ENCODE results near the gene NUP93. TPM values are rescaled to one million over a fixed set of nuclear protein-coding genes. Genes with fewer than 3 reads are reported as not detected.

The NUP93 gene
- total and polyA plus RNA-seq, 2 experiments from 2014 or later = 139 to 187 TPM

DNA sequence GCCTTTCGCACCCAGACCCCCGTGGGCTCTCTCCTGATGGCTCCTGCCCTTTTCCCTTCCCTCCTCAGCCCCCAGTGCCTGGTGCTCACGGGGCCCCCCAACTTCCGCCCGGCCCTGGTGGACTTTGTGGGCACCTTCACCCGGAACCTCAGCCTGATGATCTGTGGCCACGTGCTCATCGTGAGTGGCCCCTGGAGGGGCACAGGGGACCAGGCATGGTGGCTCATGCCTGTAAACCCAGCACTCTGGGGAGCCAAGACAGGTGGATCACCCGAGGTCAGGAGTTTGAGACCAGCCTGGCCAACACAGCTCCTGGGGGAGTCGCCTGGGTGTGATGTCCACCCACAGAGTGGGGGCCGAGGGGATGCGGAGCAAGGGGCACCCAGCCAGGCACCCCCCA lies 156.4 kb downstream of the NUP93 start:
- TF ChIP-seq ZNF331 (CRISPR knock-in tag; IDR thresholded peaks at IDR 0.05; ENCODE audit: low read depth) (no peak), STAT1 (IDR thresholded peaks at IDR 0.05; ENCODE audit: unreplicated experiment) (no peak), ZNF114 (CRISPR knock-in tag; IDR thresholded peaks at IDR 0.05) (no peak), NANOG (IDR thresholded peaks at IDR 0.05; ENCODE audit: borderline replicate concordance) (no peak), JUNB (IDR thresholded peaks at IDR 0.05; ENCODE audit: unreplicated experiment) (no peak), POLR2AphosphoS5 (IDR thresholded peaks at IDR 0.05; ENCODE audit: low read depth) (no peak), CREB1 (CRISPR knock-in tag; IDR thresholded peaks at IDR 0.05; ENCODE audit: low read depth) (no peak), EZH2 (IDR thresholded peaks at IDR 0.05; ENCODE audit: low read depth, unreplicated experiment) (no peak), EZH2phosphoT487 (IDR thresholded peaks at IDR 0.05; ENCODE audit: unreplicated experiment) (no peak)
- TF ChIP-seq, protein P1, sequence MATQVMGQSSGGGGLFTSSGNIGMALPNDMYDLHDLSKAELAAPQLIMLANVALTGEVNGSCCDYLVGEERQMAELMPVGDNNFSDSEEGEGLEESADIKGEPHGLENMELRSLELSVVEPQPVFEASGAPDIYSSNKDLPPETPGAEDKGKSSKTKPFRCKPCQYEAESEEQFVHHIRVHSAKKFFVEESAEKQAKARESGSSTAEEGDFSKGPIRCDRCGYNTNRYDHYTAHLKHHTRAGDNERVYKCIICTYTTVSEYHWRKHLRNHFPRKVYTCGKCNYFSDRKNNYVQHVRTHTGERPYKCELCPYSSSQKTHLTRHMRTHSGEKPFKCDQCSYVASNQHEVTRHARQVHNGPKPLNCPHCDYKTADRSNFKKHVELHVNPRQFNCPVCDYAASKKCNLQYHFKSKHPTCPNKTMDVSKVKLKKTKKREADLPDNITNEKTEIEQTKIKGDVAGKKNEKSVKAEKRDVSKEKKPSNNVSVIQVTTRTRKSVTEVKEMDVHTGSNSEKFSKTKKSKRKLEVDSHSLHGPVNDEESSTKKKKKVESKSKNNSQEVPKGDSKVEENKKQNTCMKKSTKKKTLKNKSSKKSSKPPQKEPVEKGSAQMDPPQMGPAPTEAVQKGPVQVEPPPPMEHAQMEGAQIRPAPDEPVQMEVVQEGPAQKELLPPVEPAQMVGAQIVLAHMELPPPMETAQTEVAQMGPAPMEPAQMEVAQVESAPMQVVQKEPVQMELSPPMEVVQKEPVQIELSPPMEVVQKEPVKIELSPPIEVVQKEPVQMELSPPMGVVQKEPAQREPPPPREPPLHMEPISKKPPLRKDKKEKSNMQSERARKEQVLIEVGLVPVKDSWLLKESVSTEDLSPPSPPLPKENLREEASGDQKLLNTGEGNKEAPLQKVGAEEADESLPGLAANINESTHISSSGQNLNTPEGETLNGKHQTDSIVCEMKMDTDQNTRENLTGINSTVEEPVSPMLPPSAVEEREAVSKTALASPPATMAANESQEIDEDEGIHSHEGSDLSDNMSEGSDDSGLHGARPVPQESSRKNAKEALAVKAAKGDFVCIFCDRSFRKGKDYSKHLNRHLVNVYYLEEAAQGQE (IDR thresholded peaks at IDR 0.05; ENCODE audit: unreplicated experiment) = no peak
- TF ChIP-seq, protein P2, sequence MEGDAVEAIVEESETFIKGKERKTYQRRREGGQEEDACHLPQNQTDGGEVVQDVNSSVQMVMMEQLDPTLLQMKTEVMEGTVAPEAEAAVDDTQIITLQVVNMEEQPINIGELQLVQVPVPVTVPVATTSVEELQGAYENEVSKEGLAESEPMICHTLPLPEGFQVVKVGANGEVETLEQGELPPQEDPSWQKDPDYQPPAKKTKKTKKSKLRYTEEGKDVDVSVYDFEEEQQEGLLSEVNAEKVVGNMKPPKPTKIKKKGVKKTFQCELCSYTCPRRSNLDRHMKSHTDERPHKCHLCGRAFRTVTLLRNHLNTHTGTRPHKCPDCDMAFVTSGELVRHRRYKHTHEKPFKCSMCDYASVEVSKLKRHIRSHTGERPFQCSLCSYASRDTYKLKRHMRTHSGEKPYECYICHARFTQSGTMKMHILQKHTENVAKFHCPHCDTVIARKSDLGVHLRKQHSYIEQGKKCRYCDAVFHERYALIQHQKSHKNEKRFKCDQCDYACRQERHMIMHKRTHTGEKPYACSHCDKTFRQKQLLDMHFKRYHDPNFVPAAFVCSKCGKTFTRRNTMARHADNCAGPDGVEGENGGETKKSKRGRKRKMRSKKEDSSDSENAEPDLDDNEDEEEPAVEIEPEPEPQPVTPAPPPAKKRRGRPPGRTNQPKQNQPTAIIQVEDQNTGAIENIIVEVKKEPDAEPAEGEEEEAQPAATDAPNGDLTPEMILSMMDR (conservative IDR thresholded peaks at IDR 0.05; ENCODE audit: low read depth in 2 of 2) = no peak
- TF ChIP-seq, protein P3, sequence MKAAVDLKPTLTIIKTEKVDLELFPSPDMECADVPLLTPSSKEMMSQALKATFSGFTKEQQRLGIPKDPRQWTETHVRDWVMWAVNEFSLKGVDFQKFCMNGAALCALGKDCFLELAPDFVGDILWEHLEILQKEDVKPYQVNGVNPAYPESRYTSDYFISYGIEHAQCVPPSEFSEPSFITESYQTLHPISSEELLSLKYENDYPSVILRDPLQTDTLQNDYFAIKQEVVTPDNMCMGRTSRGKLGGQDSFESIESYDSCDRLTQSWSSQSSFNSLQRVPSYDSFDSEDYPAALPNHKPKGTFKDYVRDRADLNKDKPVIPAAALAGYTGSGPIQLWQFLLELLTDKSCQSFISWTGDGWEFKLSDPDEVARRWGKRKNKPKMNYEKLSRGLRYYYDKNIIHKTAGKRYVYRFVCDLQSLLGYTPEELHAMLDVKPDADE (IDR thresholded peaks at IDR 0.05) = no peak
- TF ChIP-seq, protein P4, sequence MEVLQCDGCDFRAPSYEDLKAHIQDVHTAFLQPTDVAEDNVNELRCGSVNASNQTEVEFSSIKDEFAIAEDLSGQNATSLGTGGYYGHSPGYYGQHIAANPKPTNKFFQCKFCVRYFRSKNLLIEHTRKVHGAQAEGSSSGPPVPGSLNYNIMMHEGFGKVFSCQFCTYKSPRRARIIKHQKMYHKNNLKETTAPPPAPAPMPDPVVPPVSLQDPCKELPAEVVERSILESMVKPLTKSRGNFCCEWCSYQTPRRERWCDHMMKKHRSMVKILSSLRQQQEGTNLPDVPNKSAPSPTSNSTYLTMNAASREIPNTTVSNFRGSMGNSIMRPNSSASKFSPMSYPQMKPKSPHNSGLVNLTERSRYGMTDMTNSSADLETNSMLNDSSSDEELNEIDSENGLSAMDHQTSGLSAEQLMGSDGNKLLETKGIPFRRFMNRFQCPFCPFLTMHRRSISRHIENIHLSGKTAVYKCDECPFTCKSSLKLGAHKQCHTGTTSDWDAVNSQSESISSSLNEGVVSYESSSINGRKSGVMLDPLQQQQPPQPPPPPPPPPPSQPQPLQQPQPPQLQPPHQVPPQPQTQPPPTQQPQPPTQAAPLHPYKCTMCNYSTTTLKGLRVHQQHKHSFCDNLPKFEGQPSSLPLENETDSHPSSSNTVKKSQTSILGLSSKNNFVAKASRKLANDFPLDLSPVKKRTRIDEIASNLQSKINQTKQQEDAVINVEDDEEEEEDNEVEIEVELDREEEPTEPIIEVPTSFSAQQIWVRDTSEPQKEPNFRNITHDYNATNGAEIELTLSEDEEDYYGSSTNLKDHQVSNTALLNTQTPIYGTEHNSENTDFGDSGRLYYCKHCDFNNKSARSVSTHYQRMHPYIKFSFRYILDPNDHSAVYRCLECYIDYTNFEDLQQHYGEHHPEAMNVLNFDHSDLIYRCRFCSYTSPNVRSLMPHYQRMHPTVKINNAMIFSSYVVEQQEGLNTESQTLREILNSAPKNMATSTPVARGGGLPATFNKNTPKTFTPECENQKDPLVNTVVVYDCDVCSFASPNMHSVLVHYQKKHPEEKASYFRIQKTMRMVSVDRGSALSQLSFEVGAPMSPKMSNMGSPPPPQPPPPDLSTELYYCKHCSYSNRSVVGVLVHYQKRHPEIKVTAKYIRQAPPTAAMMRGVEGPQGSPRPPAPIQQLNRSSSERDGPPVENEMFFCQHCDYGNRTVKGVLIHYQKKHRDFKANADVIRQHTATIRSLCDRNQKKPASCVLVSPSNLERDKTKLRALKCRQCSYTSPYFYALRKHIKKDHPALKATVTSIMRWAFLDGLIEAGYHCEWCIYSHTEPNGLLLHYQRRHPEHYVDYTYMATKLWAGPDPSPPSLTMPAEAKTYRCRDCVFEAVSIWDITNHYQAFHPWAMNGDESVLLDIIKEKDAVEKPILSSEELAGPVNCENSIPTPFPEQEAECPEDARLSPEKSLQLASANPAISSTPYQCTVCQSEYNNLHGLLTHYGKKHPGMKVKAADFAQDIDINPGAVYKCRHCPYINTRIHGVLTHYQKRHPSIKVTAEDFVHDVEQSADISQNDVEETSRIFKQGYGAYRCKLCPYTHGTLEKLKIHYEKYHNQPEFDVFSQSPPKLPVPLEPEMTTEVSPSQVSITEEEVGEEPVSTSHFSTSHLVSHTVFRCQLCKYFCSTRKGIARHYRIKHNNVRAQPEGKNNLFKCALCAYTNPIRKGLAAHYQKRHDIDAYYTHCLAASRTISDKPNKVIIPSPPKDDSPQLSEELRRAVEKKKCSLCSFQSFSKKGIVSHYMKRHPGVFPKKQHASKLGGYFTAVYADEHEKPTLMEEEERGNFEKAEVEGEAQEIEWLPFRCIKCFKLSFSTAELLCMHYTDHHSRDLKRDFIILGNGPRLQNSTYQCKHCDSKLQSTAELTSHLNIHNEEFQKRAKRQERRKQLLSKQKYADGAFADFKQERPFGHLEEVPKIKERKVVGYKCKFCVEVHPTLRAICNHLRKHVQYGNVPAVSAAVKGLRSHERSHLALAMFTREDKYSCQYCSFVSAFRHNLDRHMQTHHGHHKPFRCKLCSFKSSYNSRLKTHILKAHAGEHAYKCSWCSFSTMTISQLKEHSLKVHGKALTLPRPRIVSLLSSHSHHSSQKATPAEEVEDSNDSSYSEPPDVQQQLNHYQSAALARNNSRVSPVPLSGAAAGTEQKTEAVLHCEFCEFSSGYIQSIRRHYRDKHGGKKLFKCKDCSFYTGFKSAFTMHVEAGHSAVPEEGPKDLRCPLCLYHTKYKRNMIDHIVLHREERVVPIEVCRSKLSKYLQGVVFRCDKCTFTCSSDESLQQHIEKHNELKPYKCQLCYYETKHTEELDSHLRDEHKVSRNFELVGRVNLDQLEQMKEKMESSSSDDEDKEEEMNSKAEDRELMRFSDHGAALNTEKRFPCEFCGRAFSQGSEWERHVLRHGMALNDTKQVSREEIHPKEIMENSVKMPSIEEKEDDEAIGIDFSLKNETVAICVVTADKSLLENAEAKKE (CRISPR knock-in tag; IDR thresholded peaks at IDR 0.05) = no peak
- H3K4me1 Mint-ChIP-seq = no peaks in the 10 kb centered on the region
- no peak overlapping the region for H3K27ac Mint-ChIP-seq
- DNase-seq (ENCODE audit: low spot score) (no peak), ATAC-seq (no peak)
- no peak overlapping the region for H3K4me2 ChIP-seq
- H3K27me3 ChIP-seq (ENCODE audit: insufficient read depth) = no peaks in the 10 kb centered on the region
- H3K9me3 Mint-ChIP-seq = peaks cover 37% of the 10 kb centered on the region
- no peaks in the 10 kb centered on the region for H3K36me3 ChIP-seq (ENCODE audit: insufficient read depth)
- peaks cover 5% of the 10 kb centered on the region for H3K27me3 Mint-ChIP-seq (ENCODE audit: insufficient read depth, low read depth, poor library complexity)
- no peaks in the 10 kb centered on the region for H4K20me1 ChIP-seq (replicated peaks; ENCODE audit: insufficient read depth)
- no peaks in the 10 kb centered on the region for H3F3A ChIP-seq (replicated peaks; ENCODE audit: low read depth)
- no peaks in the 10 kb centered on the region for H3K79me2 ChIP-seq (replicated peaks; ENCODE audit: insufficient read depth)
- no peak overlapping the region for H3K27ac ChIP-seq (ENCODE audit: low read depth)
- no peaks in the 10 kb centered on the region for H3K4me1 ChIP-seq (ENCODE audit: insufficient read depth)
- peaks cover 16% of the 10 kb centered on the region for H3K36me3 Mint-ChIP-seq (ENCODE audit: low read depth)
- no peak overlapping the region for H2AFZ ChIP-seq
- no peak overlapping the region for H3K4me3 ChIP-seq
- no peak overlapping the region for H3K4me3 Mint-ChIP-seq
- H3K9me2 ChIP-seq (ENCODE audit: insufficient read depth) = no peaks in the 10 kb centered on the region

All from GM23338 (cell line).